Measurements from ENCODE around the gene TBC1D3B. TPM values are rescaled to one million over a fixed set of nuclear protein-coding genes. Genes with fewer than 3 reads are reported as not detected.

The TBC1D3B gene
- total and polyA plus RNA-seq, 9 donors: 3.9 to 16.7 (median 5.9) TPM

GRCh38 chr17:36144014-36144413 lies 32.4 kb downstream of the TBC1D3B start:
- H3K27ac ChIP-seq (ENCODE audit: low read length): no peak overlapping the region
- no peak overlapping the region for H3K4me3 ChIP-seq (ENCODE audit: low read length)
- no peaks in the 10 kb centered on the region for H3K36me3 ChIP-seq (ENCODE audit: control insufficient read depth, insufficient read depth, low read length)
- no peaks in the 10 kb centered on the region for H3K9me3 ChIP-seq (replicated peaks; ENCODE audit: control insufficient read depth, low read depth, low read length)
- H3K27me3 ChIP-seq (ENCODE audit: control insufficient read depth, insufficient read depth, low read length): peaks cover 9% of the 10 kb centered on the region
- no peaks in the 10 kb centered on the region for H3K4me1 ChIP-seq (ENCODE audit: control insufficient read depth, insufficient read depth, low read length)
- no peak for DNase-seq
- 100% methylated on average over 1 of the region's 2 CpGs for WGBS (ENCODE audit: insufficient coverage)

- H3K36me3 ChIP-seq (ENCODE audit: control insufficient read depth, insufficient read depth, low read length): no peaks in the 10 kb centered on the region
- no peak overlapping the region for H3K27ac ChIP-seq (ENCODE audit: low read length)
- H3K9me3 ChIP-seq (replicated peaks; ENCODE audit: control insufficient read depth, low read depth, low read length): no peaks in the 10 kb centered on the region
- no peak overlapping the region for H3K4me3 ChIP-seq (ENCODE audit: low read length)
- WGBS (ENCODE audit: insufficient coverage): 77% methylated on average over 5 of the region's 8 CpGs
- peaks cover 6% of the 10 kb centered on the region for H3K27me3 ChIP-seq (ENCODE audit: control insufficient read depth, insufficient read depth, low read length)
- no peaks in the 10 kb centered on the region for H3K4me1 ChIP-seq (ENCODE audit: control insufficient read depth, insufficient read depth, low read length)
- no peak for DNase-seq
Observed at GRCh38 chr17:36142806-36143205, 33.6 kb downstream of the TBC1D3B start.

DNA sequence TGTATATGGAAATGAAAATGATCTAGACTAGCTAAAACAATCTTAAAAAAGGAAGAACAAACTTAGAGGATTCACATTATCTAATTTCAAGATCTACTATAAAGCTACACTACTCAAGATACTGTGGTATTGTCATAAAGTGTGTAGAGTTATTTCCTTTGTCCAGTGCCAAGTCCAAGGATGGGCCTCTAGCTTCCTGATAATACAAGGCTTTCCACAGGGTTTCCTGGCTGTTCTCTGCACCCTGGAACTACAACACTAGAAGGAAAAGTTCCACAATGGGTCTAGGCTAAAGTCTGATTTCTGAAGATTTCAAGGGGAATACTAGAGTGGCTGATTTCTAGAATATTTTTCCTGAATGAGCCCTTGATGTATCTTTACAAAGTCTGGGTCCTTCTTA lies 34.2 kb downstream of the TBC1D3B start:
- no peaks in the 10 kb centered on the region for H3K9me3 ChIP-seq (replicated peaks; ENCODE audit: control insufficient read depth, low read depth, low read length)
- no peak overlapping the region for H3K27ac ChIP-seq (ENCODE audit: low read length)
- H3K4me3 ChIP-seq (ENCODE audit: low read length): no peak overlapping the region
- H3K36me3 ChIP-seq (ENCODE audit: control insufficient read depth, insufficient read depth, low read length): no peaks in the 10 kb centered on the region
- no peak for DNase-seq
- H3K27me3 ChIP-seq (ENCODE audit: control insufficient read depth, insufficient read depth, low read length): peaks cover 3% of the 10 kb centered on the region
- H3K4me1 ChIP-seq (ENCODE audit: control insufficient read depth, insufficient read depth, low read length): no peaks in the 10 kb centered on the region

DNA sequence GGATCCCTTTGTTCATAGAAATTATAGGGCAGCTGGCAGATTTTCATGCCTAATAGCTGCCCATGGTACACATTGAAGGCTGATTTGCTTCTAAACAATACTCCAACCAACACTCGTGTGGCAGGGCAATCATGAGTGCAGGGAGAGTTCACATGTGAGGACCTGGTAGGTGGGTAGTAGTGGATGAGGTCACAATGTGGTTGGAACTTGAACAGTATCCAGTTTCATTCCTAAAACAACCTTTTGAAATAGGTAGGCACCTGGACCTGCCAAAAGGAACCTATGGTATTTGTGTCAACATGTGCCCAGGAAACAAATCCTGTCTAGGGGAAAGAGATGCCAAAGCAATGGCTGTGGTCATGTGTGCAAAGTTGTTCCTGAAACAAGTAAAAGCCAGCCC lies 40.0 kb downstream of the TBC1D3B start:
- Histone ChIP-seq H3K9me3 (replicated peaks; ENCODE audit: control insufficient read depth, low read depth, low read length) (no peaks in the 10 kb centered on the region), H3K36me3 (ENCODE audit: control insufficient read depth, insufficient read depth, low read length) (no peaks in the 10 kb centered on the region), H3K27me3 (ENCODE audit: control insufficient read depth, insufficient read depth, low read length) (peaks cover 6% of the 10 kb centered on the region), H3K4me3 (ENCODE audit: low read length) (no peak overlapping the region), H3K4me1 (ENCODE audit: control insufficient read depth, insufficient read depth, low read length) (no peaks in the 10 kb centered on the region), H3K27ac (ENCODE audit: low read length) (no peak overlapping the region)
- no CpG with 5 or more reads among the region's 1 CpG for WGBS (ENCODE audit: insufficient coverage)
- DNase-seq: no peak

- Histone ChIP-seq H3K27ac (ENCODE audit: low read length) (no peak overlapping the region), H3K9me3 (replicated peaks; ENCODE audit: control insufficient read depth, low read depth, low read length) (no peaks in the 10 kb centered on the region), H3K36me3 (ENCODE audit: control insufficient read depth, insufficient read depth, low read length) (no peaks in the 10 kb centered on the region), H3K4me3 (ENCODE audit: low read length) (no peak overlapping the region), H3K4me1 (ENCODE audit: control insufficient read depth, insufficient read depth, low read length) (no peaks in the 10 kb centered on the region), H3K27me3 (ENCODE audit: control insufficient read depth, insufficient read depth, low read length) (peaks cover 6% of the 10 kb centered on the region)
- WGBS (ENCODE audit: insufficient coverage): 77% methylated on average over 1 of the region's 1 CpG
- DNase-seq: no peak
Observed at GRCh38 chr17:36136036-36136435, 40.4 kb downstream of the TBC1D3B start.

- DNase-seq: no peak
- Histone ChIP-seq H3K4me3 (ENCODE audit: low read length) (no peak overlapping the region), H3K4me1 (ENCODE audit: control insufficient read depth, insufficient read depth, low read length) (no peaks in the 10 kb centered on the region), H3K27me3 (ENCODE audit: control insufficient read depth, insufficient read depth, low read length) (peaks cover 6% of the 10 kb centered on the region), H3K27ac (ENCODE audit: low read length) (no peak overlapping the region), H3K9me3 (replicated peaks; ENCODE audit: control insufficient read depth, low read depth, low read length) (no peaks in the 10 kb centered on the region), H3K36me3 (ENCODE audit: control insufficient read depth, insufficient read depth, low read length) (no peaks in the 10 kb centered on the region)
- WGBS (ENCODE audit: insufficient coverage): 63% methylated on average over 1 of the region's 4 CpGs
Observed at GRCh38 chr17:36135465-36135864, 41.0 kb downstream of the TBC1D3B start.

DNA sequence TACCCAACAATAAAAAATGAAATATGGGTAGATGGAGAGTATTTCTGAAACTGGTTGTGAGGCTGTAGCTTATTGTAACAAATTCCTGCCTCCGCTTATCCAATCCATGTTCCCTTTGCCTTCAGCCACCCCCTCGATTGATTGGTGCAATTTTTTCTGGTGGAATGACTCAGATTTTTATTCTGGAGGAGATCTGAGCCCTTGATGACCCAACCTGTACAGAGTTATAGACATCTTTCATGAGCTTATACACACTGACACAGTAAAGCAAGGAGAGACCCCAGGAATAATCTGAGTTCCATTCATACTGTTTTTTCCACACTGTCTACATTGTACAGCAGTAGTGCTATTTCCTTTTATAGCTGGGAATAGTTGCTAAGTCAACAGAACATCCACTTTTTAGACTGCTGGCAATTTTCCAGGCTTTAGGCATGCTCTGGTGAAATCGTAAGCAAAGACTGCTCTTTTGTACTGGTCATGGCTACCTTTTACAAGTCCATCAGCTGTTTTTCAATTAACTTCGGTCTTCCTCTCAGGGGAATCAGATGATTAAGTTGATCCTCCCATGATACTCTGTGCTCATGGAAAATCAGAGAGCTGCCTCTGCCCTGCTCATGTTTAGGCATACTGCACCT lies 42.7 kb downstream of the TBC1D3B start:
- H3K27me3 ChIP-seq (ENCODE audit: control insufficient read depth, insufficient read depth, low read length): peaks cover 6% of the 10 kb centered on the region
- no peaks in the 10 kb centered on the region for H3K4me1 ChIP-seq (ENCODE audit: control insufficient read depth, insufficient read depth, low read length)
- no peak overlapping the region for H3K4me3 ChIP-seq (ENCODE audit: low read length)
- WGBS (ENCODE audit: insufficient coverage): 20% methylated on average over 1 of the region's 4 CpGs
- no peak overlapping the region for H3K27ac ChIP-seq (ENCODE audit: low read length)
- DNase-seq: peak; percentile 80
- H3K36me3 ChIP-seq (ENCODE audit: control insufficient read depth, insufficient read depth, low read length): no peaks in the 10 kb centered on the region
- no peaks in the 10 kb centered on the region for H3K9me3 ChIP-seq (replicated peaks; ENCODE audit: control insufficient read depth, low read depth, low read length)

DNA sequence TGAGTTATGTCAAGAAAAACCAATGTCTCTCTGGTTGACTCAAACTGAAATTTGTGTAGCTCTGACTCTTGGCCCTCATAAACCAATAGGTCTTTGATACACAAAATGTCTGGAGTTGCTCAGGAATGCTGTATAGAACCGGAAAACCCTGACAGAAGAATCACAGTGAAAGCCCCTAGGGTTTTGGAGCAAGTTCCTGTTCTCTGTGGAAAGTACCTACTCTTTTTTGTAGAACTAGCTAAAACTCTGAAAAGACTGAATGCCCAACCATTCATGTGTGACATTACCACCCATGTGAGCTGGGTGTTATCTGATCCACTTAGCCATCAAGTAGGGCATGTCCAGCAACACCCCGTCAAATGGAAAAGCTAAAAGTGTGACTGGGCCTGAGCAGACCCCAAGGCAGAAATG lies 44.0 kb downstream of the TBC1D3B start:
- peaks cover 6% of the 10 kb centered on the region for H3K27me3 ChIP-seq (ENCODE audit: control insufficient read depth, insufficient read depth, low read length)
- H3K4me3 ChIP-seq (ENCODE audit: low read length): no peak overlapping the region
- no peaks in the 10 kb centered on the region for H3K36me3 ChIP-seq (ENCODE audit: control insufficient read depth, insufficient read depth, low read length)
- H3K27ac ChIP-seq (ENCODE audit: low read length): no peak overlapping the region
- no peaks in the 10 kb centered on the region for H3K9me3 ChIP-seq (replicated peaks; ENCODE audit: control insufficient read depth, low read depth, low read length)
- no peak for DNase-seq
- WGBS (ENCODE audit: insufficient coverage): no CpG with 5 or more reads among the region's 2 CpGs
- H3K4me1 ChIP-seq (ENCODE audit: control insufficient read depth, insufficient read depth, low read length): no peaks in the 10 kb centered on the region

DNA sequence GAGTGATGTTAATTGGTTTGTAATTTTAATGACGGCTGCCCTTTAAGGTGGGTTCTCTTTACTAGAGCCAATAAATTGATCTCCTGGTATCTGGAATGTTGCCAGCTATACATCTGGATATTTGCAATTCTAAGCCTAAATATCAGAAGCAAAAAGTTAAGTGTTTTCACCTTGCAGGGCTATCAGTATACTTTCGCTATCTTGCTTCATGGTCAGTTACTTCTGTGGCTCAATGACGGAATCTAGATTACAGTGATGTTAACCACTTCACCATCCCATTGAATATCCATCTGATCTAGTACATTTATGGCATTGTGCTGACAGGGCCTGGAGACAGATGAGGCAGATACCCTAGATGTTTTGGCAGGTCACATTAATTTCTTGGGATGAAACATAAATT lies 44.5 kb downstream of the TBC1D3B start:
- no peaks in the 10 kb centered on the region for H3K36me3 ChIP-seq (ENCODE audit: control insufficient read depth, insufficient read depth, low read length)
- no peaks in the 10 kb centered on the region for H3K9me3 ChIP-seq (replicated peaks; ENCODE audit: control insufficient read depth, low read depth, low read length)
- no peak overlapping the region for H3K4me3 ChIP-seq (ENCODE audit: low read length)
- no peaks in the 10 kb centered on the region for H3K4me1 ChIP-seq (ENCODE audit: control insufficient read depth, insufficient read depth, low read length)
- peaks cover 6% of the 10 kb centered on the region for H3K27me3 ChIP-seq (ENCODE audit: control insufficient read depth, insufficient read depth, low read length)
- no peak overlapping the region for H3K27ac ChIP-seq (ENCODE audit: low read length)
- DNase-seq: no peak
- 100% methylated on average over 1 of the region's 3 CpGs for WGBS (ENCODE audit: insufficient coverage)

DNA sequence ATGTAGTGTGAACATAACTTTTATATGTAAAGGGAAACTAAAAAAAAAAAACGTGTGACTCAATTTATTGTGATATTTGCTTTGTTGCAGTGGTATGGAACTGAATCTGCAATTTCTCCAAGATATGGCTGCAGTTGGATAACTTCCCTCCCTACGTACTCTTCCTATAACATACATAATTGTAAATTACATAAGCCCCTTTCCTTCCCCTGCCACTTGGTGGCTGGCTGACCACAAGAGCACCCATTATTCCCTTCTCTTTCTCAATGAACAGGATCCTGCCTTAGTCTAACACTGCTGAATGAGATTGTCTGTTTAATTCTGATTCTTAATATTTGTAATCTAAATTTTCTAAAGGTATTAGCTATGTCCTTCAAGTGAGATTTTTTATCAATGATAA lies 45.0 kb downstream of the TBC1D3B start:
- DNase-seq: no peak
- peaks cover 6% of the 10 kb centered on the region for H3K27me3 ChIP-seq (ENCODE audit: control insufficient read depth, insufficient read depth, low read length)
- H3K4me3 ChIP-seq (ENCODE audit: low read length): no peak overlapping the region
- WGBS (ENCODE audit: insufficient coverage): no CpG with 5 or more reads among the region's 2 CpGs
- no peaks in the 10 kb centered on the region for H3K9me3 ChIP-seq (replicated peaks; ENCODE audit: control insufficient read depth, low read depth, low read length)
- no peaks in the 10 kb centered on the region for H3K4me1 ChIP-seq (ENCODE audit: control insufficient read depth, insufficient read depth, low read length)
- H3K27ac ChIP-seq (ENCODE audit: low read length): no peak overlapping the region
- H3K36me3 ChIP-seq (ENCODE audit: control insufficient read depth, insufficient read depth, low read length): no peaks in the 10 kb centered on the region

GRCh38 chr17:36130346-36130745 lies 46.1 kb downstream of the TBC1D3B start:
- Histone ChIP-seq H3K36me3 (ENCODE audit: control insufficient read depth, insufficient read depth, low read length) (no peaks in the 10 kb centered on the region), H3K4me3 (ENCODE audit: low read length) (no peak overlapping the region), H3K9me3 (replicated peaks; ENCODE audit: control insufficient read depth, low read depth, low read length) (peaks cover 9% of the 10 kb centered on the region), H3K27me3 (ENCODE audit: control insufficient read depth, insufficient read depth, low read length) (peaks cover under 1% of the 10 kb centered on the region), H3K27ac (ENCODE audit: low read length) (no peak overlapping the region), H3K4me1 (ENCODE audit: control insufficient read depth, insufficient read depth, low read length) (no peaks in the 10 kb centered on the region)
- 48% methylated on average over 2 of the region's 5 CpGs for WGBS (ENCODE audit: insufficient coverage)
- DNase-seq: no peak

Data from muscle of leg (tissue), 11 donors.